OCI-LY3 (cell line): ENCODE data around the gene CES3.

ENCODE experiments used
- H2AFZ ChIP-seq: fragments of 200-600, 300-600 bp; shearing (Covaris generic); 2 replicates; pipeline ENCODE4 v1.6.0; 2014; ENCODE audit warnings: antibody characterized with exemption, low read depth, low read length
- H3K27ac ChIP-seq: fragments of 200-600, 300-600 bp; sonication (generic); 2 replicates; pipeline ENCODE4 v1.5.1; 2014; ENCODE audit warnings: mild to moderate bottlenecking, low read length, moderate library complexity, mixed read lengths
- H3K27me3 ChIP-seq: fragments of 200-600, 300-600 bp; sonication (generic); 2 replicates; pipeline ENCODE4 v1.6.1; 2014; ENCODE audit warnings: low read depth, low read length, mixed read lengths
- H3K36me3 ChIP-seq: fragments of 200-600, 300-600 bp; sonication (generic); replicated peaks from 2 replicates; pipeline ENCODE3; 2014; ENCODE audit warnings: low read depth, low read length, mixed read lengths
- H3K4me1 ChIP-seq: fragments of 300-600, 200-600 bp; sonication (generic); 2 replicates; pipeline ENCODE4 v1.6.1; 2014; ENCODE audit warnings: low read length, mixed read lengths
- H3K4me2 ChIP-seq: fragments of 200-600, 300-600 bp; sonication (generic); 2 replicates; pipeline ENCODE4 v1.6.1; 2014; ENCODE audit warnings: low read length, mixed read lengths
- H3K4me3 ChIP-seq: fragments of 300-600, 200-600 bp; sonication (generic); 2 replicates; pipeline ENCODE4 v1.5.1; 2014; ENCODE audit warnings: antibody characterized with exemption, mild to moderate bottlenecking, low read length, moderate library complexity
- H3K79me2 ChIP-seq: fragments of 300-600, 200-600 bp; shearing (Covaris generic); 2 replicates; pipeline ENCODE4 v1.6.1; 2014; ENCODE audit warnings: mild to moderate bottlenecking, low read length, mixed read lengths
- H3K9ac ChIP-seq: fragments of 300-600, 200-600 bp; shearing (Covaris generic); 2 replicates; pipeline ENCODE4 v1.6.0; 2014; ENCODE audit warnings: mild to moderate bottlenecking, low read length, moderate library complexity
- H3K9me3 ChIP-seq: fragments of 200-600, 300-600 bp; shearing (Covaris generic); 2 replicates; pipeline ENCODE4 v1.6.1; 2014; ENCODE audit warnings: low read length, mixed read lengths; ENCODE audit not compliant: insufficient read depth
- H4K20me1 ChIP-seq: fragments of 200-600, 300-600 bp; sonication (generic); 2 replicates; pipeline ENCODE4 v1.6.1; 2016; ENCODE audit warnings: low read length, mixed read lengths; ENCODE audit not compliant: insufficient read depth
- CTCF ChIP-seq: fragments of 200-600, 300-600 bp; sonication (generic); IDR thresholded peaks from 2 replicates; pipeline ENCODE4 v1.5.1; 2014; ENCODE audit warnings: antibody characterized with exemption, low read length, low read depth
- EZH2phosphoT487 ChIP-seq: fragments of 200-600 bp; shearing (Covaris generic); IDR thresholded peaks from 2 replicates; pipeline ENCODE4 v1.6.1; 2018; ENCODE audit warnings: antibody characterized with exemption, mixed run types, low read depth

CES3 gene

GRCh38 chr16:66920924-66921680 lies 40.0 kb upstream of the CES3 start:
- Histone ChIP-seq H3K4me2 (no peak overlapping the region), H3K4me3 (no peak overlapping the region), H3K9ac (no peak overlapping the region), H3K4me1 (peaks cover 3% of the 10 kb centered on the region; the same call in 1 of the 2 replicates), H4K20me1 (no peaks in the 10 kb centered on the region), H2AFZ (no peak overlapping the region), H3K36me3 (no peaks in the 10 kb centered on the region), H3K27me3 (0 out of 2 replicates have a peak, but pooled peaks cover 5% of the 10 kb centered on the region), H3K9me3 (no peaks in the 10 kb centered on the region), H3K27ac (no peak overlapping the region), H3K79me2 (no peaks in the 10 kb centered on the region)
- TF ChIP-seq EZH2phosphoT487 (no peak), CTCF (no peak)

GRCh38 chr16:66921729-66922450 lies 39.2 kb upstream of the CES3 start:
- Histone ChIP-seq H3K4me2 (no peak overlapping the region), H4K20me1 (no peaks in the 10 kb centered on the region), H3K4me1 (peaks cover 11% of the 10 kb centered on the region), H3K9ac (no peak overlapping the region), H2AFZ (no peak overlapping the region), H3K9me3 (no peaks in the 10 kb centered on the region), H3K4me3 (no peak overlapping the region), H3K27ac (no peak overlapping the region), H3K27me3 (no peaks in the 10 kb centered on the region), H3K79me2 (no peaks in the 10 kb centered on the region), H3K36me3 (no peaks in the 10 kb centered on the region)
- TF ChIP-seq EZH2phosphoT487 (no peak), CTCF (no peak)

- no peaks in the 10 kb centered on the region for H3K36me3 ChIP-seq
- no peaks in the 10 kb centered on the region for H3K79me2 ChIP-seq
- no peak overlapping the region for H3K4me3 ChIP-seq
- TF ChIP-seq CTCF: no peak
- TF ChIP-seq EZH2phosphoT487: no peak
- H3K4me2 ChIP-seq: no peak overlapping the region
- no peak overlapping the region for H2AFZ ChIP-seq
- no peaks in the 10 kb centered on the region for H3K9me3 ChIP-seq
- peaks cover 20% of the 10 kb centered on the region for H3K4me1 ChIP-seq
- H3K9ac ChIP-seq: no peak overlapping the region
- H4K20me1 ChIP-seq: no peaks in the 10 kb centered on the region
- H3K27me3 ChIP-seq: no peaks in the 10 kb centered on the region
- no peak overlapping the region for H3K27ac ChIP-seq
These were observed 37.8 kb upstream of the CES3 start for GRCh38 chr16:66923247-66923731.

GRCh38 chr16:66923866-66924265 lies 37.2 kb upstream of the CES3 start:
- no peak overlapping the region for H3K4me2 ChIP-seq
- peaks cover 20% of the 10 kb centered on the region for H3K4me1 ChIP-seq
- H3K27ac ChIP-seq: no peak overlapping the region
- TF ChIP-seq EZH2phosphoT487: no peak
- no peak for TF ChIP-seq CTCF
- no peaks in the 10 kb centered on the region for H3K9me3 ChIP-seq
- H3K4me3 ChIP-seq: no peak overlapping the region
- no peaks in the 10 kb centered on the region for H3K79me2 ChIP-seq
- H3K27me3 ChIP-seq: no peaks in the 10 kb centered on the region
- H3K36me3 ChIP-seq: no peaks in the 10 kb centered on the region
- no peak overlapping the region for H3K9ac ChIP-seq
- H2AFZ ChIP-seq: no peak overlapping the region
- H4K20me1 ChIP-seq: no peaks in the 10 kb centered on the region
